Measurements from ENCODE around the gene ACBD6. TPM values are rescaled to one million over a fixed set of nuclear protein-coding genes. Genes with fewer than 3 reads are reported as not detected.

ACBD6 gene
- total RNA-seq, 1 donor from 2014 or later, result 73.2 TPM

DNA sequence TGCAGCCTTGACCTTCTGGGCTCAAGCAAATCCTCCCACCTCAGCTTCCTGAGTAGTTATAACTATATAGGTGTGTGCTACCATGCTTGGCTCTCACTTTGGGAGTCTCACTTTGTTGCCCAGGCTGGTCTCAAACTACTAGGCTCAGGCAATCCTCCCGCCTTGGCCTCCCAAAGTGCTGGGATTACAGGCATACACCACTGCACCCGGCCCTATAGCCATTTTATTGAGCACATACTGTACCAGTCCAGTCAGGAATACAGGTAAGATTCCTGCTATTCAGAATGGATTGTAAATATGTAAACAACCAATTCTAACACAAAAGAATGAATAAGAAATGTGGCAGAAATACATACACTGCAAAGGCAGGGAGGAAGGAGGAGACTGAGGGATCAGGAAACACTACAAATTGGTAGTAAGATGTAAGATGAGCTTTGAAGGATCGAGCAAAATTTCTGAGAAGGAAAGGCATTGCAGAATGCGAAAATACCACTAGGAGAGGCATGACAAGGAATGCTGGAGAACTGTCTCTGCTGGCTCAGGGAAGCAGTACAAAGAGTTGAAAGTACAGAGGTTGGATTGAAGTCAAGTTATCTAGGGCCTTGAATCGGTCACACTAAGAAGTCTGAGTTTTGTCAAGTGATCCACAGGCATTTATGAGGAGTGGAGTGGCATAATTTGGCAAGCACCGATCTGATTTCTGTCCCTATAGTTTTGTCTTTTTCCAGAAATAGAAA, 211.9 kb downstream of the ACBD6 start:
- H3K36me3 ChIP-seq (ENCODE audit: control insufficient read depth, insufficient read depth, low read length), result no peaks in the 10 kb centered on the region
- no peak overlapping the region for H3K4me3 ChIP-seq (ENCODE audit: low read depth, low read length)
- H3K27me3 ChIP-seq (ENCODE audit: control insufficient read depth, insufficient read depth, low read length), result no peaks in the 10 kb centered on the region
- DNase-seq (ENCODE audit: low read depth), result no peak
- no peak for TF ChIP-seq CTCF (IDR thresholded peaks at IDR 0.05; ENCODE audit: insufficient read depth, low read length, poor library complexity, severe bottlenecking)

DNA sequence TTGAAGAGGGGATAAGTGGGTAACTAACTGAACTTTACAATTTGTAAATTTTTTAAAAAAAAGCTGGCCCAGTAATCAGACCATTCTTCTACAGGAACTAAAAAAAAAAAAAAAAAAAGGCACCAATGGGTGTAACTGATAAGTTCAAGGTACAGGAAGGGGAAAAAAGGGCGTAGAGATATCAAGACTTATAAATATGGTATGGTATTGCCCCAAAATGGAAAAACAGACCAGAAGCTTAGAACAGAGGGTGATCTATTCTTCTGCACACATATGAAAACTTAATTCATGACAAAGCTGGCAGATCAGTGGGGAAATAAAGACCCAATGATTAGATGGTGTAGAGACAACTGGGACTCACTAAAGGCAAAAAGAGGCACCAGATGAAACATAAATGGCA, 213.4 kb downstream of the ACBD6 start:
- no peak for TF ChIP-seq CTCF (IDR thresholded peaks at IDR 0.05; ENCODE audit: insufficient read depth, low read length, poor library complexity, severe bottlenecking)
- H3K36me3 ChIP-seq (ENCODE audit: control insufficient read depth, insufficient read depth, low read length), result no peaks in the 10 kb centered on the region
- no peaks in the 10 kb centered on the region for H3K27me3 ChIP-seq (ENCODE audit: control insufficient read depth, insufficient read depth, low read length)
- H3K4me3 ChIP-seq (ENCODE audit: low read depth, low read length), result no peak overlapping the region
- DNase-seq (ENCODE audit: low read depth), result no peak

- Histone ChIP-seq H3K27me3 (ENCODE audit: control insufficient read depth, insufficient read depth, low read length) (no peaks in the 10 kb centered on the region), H3K4me3 (ENCODE audit: low read depth, low read length) (no peak overlapping the region), H3K36me3 (ENCODE audit: control insufficient read depth, insufficient read depth, low read length) (no peaks in the 10 kb centered on the region)
- DNase-seq (ENCODE audit: low read depth), result no peak
- no peak for TF ChIP-seq CTCF (IDR thresholded peaks at IDR 0.05; ENCODE audit: insufficient read depth, low read length, poor library complexity, severe bottlenecking)
Measured at GRCh38 chr1:180287988-180288705, 214.2 kb downstream of the ACBD6 start.

DNA sequence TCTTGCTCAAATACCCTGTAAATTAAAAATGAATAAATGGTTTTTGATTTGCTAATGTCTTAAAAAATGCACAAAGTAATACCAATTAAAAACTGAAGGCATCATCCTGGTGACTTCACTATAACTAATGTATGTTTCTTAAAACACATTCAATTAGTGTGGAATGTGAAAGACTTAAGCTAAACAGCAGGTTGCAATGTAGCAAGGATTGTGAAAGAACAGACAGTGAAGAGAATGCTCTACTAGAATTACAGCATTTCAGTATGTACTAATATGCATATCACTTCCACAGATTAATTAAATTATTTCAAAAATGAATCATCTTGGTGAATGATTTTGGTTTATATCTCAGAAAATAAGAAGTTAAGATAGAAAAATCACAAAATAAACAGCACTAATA, 216.0 kb downstream of the ACBD6 start:
- H3K4me3 ChIP-seq (ENCODE audit: low read depth, low read length), result no peak overlapping the region
- no peak for DNase-seq (ENCODE audit: low read depth)
- no peaks in the 10 kb centered on the region for H3K36me3 ChIP-seq (ENCODE audit: control insufficient read depth, insufficient read depth, low read length)
- H3K27me3 ChIP-seq (ENCODE audit: control insufficient read depth, insufficient read depth, low read length), result no peaks in the 10 kb centered on the region
- no peak for TF ChIP-seq CTCF (IDR thresholded peaks at IDR 0.05; ENCODE audit: insufficient read depth, low read length, poor library complexity, severe bottlenecking)

GRCh38 chr1:180283098-180283497, 219.3 kb downstream of the ACBD6 start:
- DNase-seq (ENCODE audit: low read depth), result no peak
- Histone ChIP-seq H3K4me3 (ENCODE audit: low read depth, low read length) (no peak overlapping the region), H3K27me3 (ENCODE audit: control insufficient read depth, insufficient read depth, low read length) (no peaks in the 10 kb centered on the region), H3K36me3 (ENCODE audit: control insufficient read depth, insufficient read depth, low read length) (no peaks in the 10 kb centered on the region)
- no peak for TF ChIP-seq CTCF (IDR thresholded peaks at IDR 0.05; ENCODE audit: insufficient read depth, low read length, poor library complexity, severe bottlenecking)
